PC-9 (cell line): ENCODE data around the gene LYRM1. TPM values are rescaled to one million over a fixed set of nuclear protein-coding genes. Genes with fewer than 3 reads are reported as not detected.
"Not testable (repeated sequence)": the region's sequence is repeated elsewhere in the genome, so short reads cannot be mapped to it uniquely, and the experiment has no call there.

Experiments used
- BruUV-seq: library from RNA; stranded (reverse); fragments of 400-500 nt; replicated peaks from 2 replicates; lab custom pipeline; 2021; lab: Mats Ljungman, UMichigan
- CTCF ChIA-PET: fragments of 300-600 bp; sonication (Branson Sonifier 250); formaldehyde crosslinking; loops from one replicate; lab custom pipeline; 2022; ENCODE audit warnings: antibody characterized with exemption; lab: Charles Lee
- POLR2A ChIA-PET: fragments of 300-600 bp; sonication (Branson Sonifier 250); formaldehyde crosslinking; loops from one replicate; lab custom pipeline; 2022; ENCODE audit warnings: antibody characterized with exemption; ENCODE audit not compliant: unreplicated experiment; lab: Charles Lee
- DNase-seq, 2 experiments: peaks; one replicate each; pipeline versions ENCODE4 v3.0.0 to v3.0.0-alpha.2; 2015 to 2022; ENCODE audit warnings: mixed read lengths in 1 of 2
- H2AFZ ChIP-seq: fragments of 200-600 bp; sonication (generic); 2 replicates; pipeline ENCODE4 v1.8.1; 2017; ENCODE audit warnings: antibody characterized with exemption
- H3F3A ChIP-seq: fragments of 200-600 bp; sonication (generic); 2 replicates; pipeline ENCODE4 v1.8.1; 2017; ENCODE audit warnings: antibody characterized with exemption, mild to moderate bottlenecking, low read depth; ENCODE audit not compliant: insufficient read depth
- H3K27ac ChIP-seq: fragments of 200-600 bp; sonication (generic); 2 replicates; pipeline ENCODE4 v1.6.1; 2016; ENCODE audit warnings: mixed run types
- H3K27me3 ChIP-seq: fragments of 200-600 bp; sonication (generic); 2 replicates; pipeline ENCODE4 v1.6.1; 2016; ENCODE audit warnings: low read depth, mixed run types; ENCODE audit not compliant: insufficient read depth
- H3K36me3 ChIP-seq: fragments of 200-600 bp; sonication (generic); 2 replicates; pipeline ENCODE4 v1.6.1; 2016; ENCODE audit warnings: low read depth, mixed run types
- H3K4me1 ChIP-seq: fragments of 200-600 bp; sonication (generic); replicated peaks from 2 replicates; pipeline ENCODE4 v1.6.1; 2016; ENCODE audit warnings: mixed run types; ENCODE audit not compliant: insufficient read depth
- H3K4me2 ChIP-seq: fragments of 200-600 bp; sonication (generic); 2 replicates; pipeline ENCODE4 v1.6.1; 2017; ENCODE audit warnings: mixed run types
- H3K4me3 ChIP-seq: fragments of 200-600 bp; sonication (generic); 2 replicates; pipeline ENCODE4 v1.6.1; 2016; ENCODE audit warnings: mixed run types
- H3K79me2 ChIP-seq: fragments of 200-600 bp; sonication (generic); 2 replicates; pipeline ENCODE4 v1.6.1; 2017; ENCODE audit warnings: low read depth, mixed run types
- H3K9me2 ChIP-seq: fragments of 200-600 bp; sonication (generic); 2 replicates; pipeline ENCODE4 v1.8.1; 2017; ENCODE audit warnings: mild to moderate bottlenecking; ENCODE audit not compliant: insufficient read depth
- H3K9me3 ChIP-seq: fragments of 200-600 bp; sonication (generic); 2 replicates; pipeline ENCODE4 v1.8.1; 2016; ENCODE audit warnings: low read depth; ENCODE audit not compliant: insufficient read depth
- H4K20me1 ChIP-seq: fragments of 200-600 bp; sonication (generic); 2 replicates; pipeline ENCODE4 v1.8.1; 2017; ENCODE audit not compliant: insufficient read depth
- EZH2 ChIP-seq: fragments of 200-600 bp; sonication (generic); IDR thresholded peaks from 2 replicates; pipeline ENCODE4 v1.8.0; 2017; ENCODE audit warnings: antibody characterized with exemption, low read depth
- intact Hi-C: fragments of 100-400 bp; cut with micrococcal nuclease; formaldehyde crosslinking; loops from one replicate; pipeline ENCODE4 v1.10.0; 2022; ENCODE audit not compliant: unreplicated experiment
- total RNA-seq: library from RNA; stranded (reverse); gene quantifications from 2 replicates; pipeline ENCODE4 v1.2.3, GENCODE V29; 2021
- TF ChIP-seq, protein P1 (sequence below): fragments of 200-600 bp; sonication (generic); conservative IDR thresholded peaks from 2 replicates; pipeline ENCODE4 v1.6.1; 2017; ENCODE audit warnings: mixed run types, antibody characterized with exemption, mild to moderate bottlenecking, moderate library complexity

The LYRM1 gene
- total RNA-seq, 1 experiment from 2014 or later: 51.7 TPM

DNA sequence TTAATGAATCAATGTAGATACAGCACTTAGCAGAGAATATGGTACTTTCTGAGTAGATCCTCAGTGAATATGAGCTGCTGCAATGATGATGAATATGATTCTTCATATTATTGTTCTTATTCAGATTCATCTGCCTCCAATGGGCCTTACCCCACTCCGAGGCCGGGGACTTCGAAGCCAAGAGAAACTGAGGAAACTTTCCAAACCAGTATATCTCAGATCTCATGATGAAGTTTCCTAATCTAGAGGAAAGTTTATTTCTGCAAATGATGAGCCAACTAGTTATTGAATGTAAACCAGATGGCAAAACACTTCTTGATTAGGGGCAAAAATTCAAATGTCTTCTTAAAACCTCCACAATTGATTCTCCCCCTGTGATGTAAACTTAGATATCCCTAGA is 23.3 kb downstream of the LYRM1 start:
- H4K20me1 ChIP-seq: no peaks in the 10 kb centered on the region
- H3K27me3 ChIP-seq: no peaks in the 10 kb centered on the region
- ChIA-PET CTCF (no interaction called here), POLR2A (no interaction called here)
- H3K79me2 ChIP-seq: no peaks in the 10 kb centered on the region
- no peaks in the 10 kb centered on the region for H3K9me3 ChIP-seq
- no peaks in the 10 kb centered on the region for H3K36me3 ChIP-seq
- H3K27ac ChIP-seq: no peak overlapping the region
- 0 out of 2 replicates have a peak, but pooled peaks cover 6% of the 10 kb centered on the region for H3F3A ChIP-seq
- no peak overlapping the region for H2AFZ ChIP-seq
- no peak for DNase-seq
- no peaks in the 10 kb centered on the region for H3K4me1 ChIP-seq
- no TSS peak for BruUV-seq
- intact Hi-C loops: no loop called here
- H3K4me2 ChIP-seq: no peak overlapping the region
- no peak overlapping the region for H3K4me3 ChIP-seq
- TF ChIP-seq, protein P1, sequence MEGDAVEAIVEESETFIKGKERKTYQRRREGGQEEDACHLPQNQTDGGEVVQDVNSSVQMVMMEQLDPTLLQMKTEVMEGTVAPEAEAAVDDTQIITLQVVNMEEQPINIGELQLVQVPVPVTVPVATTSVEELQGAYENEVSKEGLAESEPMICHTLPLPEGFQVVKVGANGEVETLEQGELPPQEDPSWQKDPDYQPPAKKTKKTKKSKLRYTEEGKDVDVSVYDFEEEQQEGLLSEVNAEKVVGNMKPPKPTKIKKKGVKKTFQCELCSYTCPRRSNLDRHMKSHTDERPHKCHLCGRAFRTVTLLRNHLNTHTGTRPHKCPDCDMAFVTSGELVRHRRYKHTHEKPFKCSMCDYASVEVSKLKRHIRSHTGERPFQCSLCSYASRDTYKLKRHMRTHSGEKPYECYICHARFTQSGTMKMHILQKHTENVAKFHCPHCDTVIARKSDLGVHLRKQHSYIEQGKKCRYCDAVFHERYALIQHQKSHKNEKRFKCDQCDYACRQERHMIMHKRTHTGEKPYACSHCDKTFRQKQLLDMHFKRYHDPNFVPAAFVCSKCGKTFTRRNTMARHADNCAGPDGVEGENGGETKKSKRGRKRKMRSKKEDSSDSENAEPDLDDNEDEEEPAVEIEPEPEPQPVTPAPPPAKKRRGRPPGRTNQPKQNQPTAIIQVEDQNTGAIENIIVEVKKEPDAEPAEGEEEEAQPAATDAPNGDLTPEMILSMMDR: no peak
- no peak for TF ChIP-seq EZH2
- no peaks in the 10 kb centered on the region for H3K9me2 ChIP-seq

- Histone ChIP-seq H3K9me2 (no peaks in the 10 kb centered on the region), H3K79me2 (no peaks in the 10 kb centered on the region), H3K27ac (no peak overlapping the region), H3K27me3 (no peaks in the 10 kb centered on the region), H3F3A (0 out of 2 replicates have a peak, but pooled peaks cover 6% of the 10 kb centered on the region), H3K9me3 (no peaks in the 10 kb centered on the region), H2AFZ (no peak overlapping the region), H3K36me3 (no peaks in the 10 kb centered on the region), H4K20me1 (no peaks in the 10 kb centered on the region), H3K4me2 (no peak overlapping the region), H3K4me3 (no peak overlapping the region), H3K4me1 (no peaks in the 10 kb centered on the region)
- TF ChIP-seq EZH2: no peak
- TF ChIP-seq, protein P1: no peak
- no peak for DNase-seq
- ChIA-PET CTCF (interaction anchor here (0.7 kb wide), 1 partner anchor 59 kb away, joined by 3 read pairs; no protein-coding TSS in a partner anchor), POLR2A (no interaction called here)
- BruUV-seq: no TSS peak
- intact Hi-C loops: no loop called here
Observed at GRCh38 chr16:20925751-20926150, 25.2 kb downstream of the LYRM1 start.

- intact Hi-C loops: no loop called here
- Histone ChIP-seq H3K9me2 (no peaks in the 10 kb centered on the region), H3K36me3 (no peaks in the 10 kb centered on the region), H3K27ac (no peak overlapping the region), H3K4me1 (no peaks in the 10 kb centered on the region), H3K27me3 (no peaks in the 10 kb centered on the region), H4K20me1 (no peaks in the 10 kb centered on the region), H3K4me2 (no peak overlapping the region), H3K9me3 (no peaks in the 10 kb centered on the region), H2AFZ (no peak overlapping the region), H3K79me2 (no peaks in the 10 kb centered on the region), H3F3A (0 out of 2 replicates have a peak, but pooled peaks cover 4% of the 10 kb centered on the region), H3K4me3 (no peak overlapping the region)
- POLR2A ChIA-PET: interaction anchor here (0.6 kb wide), 1 partner anchor 39 kb away, joined by 6 read pairs; no protein-coding TSS in a partner anchor
- BruUV-seq: no TSS peak
- TF ChIP-seq, protein P1: no peak
- TF ChIP-seq EZH2: no peak
- CTCF ChIA-PET: no interaction called here
- no peak for DNase-seq
Observed at GRCh38 chr16:20928774-20929411, 28.3 kb downstream of the LYRM1 start.

DNA sequence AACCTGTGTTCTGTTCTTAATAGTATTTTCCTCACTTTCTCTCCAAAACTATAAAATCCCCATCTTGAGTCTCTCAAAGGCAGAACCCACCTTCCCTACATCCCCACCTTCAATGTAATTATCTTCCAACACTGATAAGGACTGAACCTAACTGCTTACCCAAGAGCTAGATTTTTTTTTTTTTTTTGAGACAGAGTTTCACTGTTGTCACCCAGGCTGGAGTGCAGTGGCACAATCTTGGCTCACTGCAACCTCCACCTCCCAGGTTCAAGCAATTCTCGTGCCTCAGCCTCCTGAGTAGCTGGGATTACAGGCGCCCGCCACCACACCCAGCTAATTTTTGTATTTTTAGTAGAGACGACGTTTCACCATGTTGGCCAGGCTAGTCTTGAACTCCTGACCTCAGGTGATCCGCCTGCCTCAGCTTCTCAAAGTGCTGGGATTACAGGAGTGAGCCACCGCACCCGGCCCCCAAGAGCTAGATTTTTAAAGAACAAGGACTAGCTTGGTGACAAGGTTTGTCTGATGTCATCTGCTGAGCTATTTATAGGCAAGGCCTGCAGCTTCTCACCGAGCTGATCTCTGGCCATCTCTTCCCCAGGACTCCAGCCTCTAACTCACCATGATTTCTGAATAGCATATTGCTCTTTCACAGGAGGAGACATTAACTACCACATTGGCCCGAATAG is 29.2 kb downstream of the LYRM1 start:
- CTCF ChIA-PET, H3K27ac ChIP-seq, BruUV-seq, H3K4me2 ChIP-seq, H3K4me3 ChIP-seq, DNase-seq, H3K9me3 ChIP-seq, H4K20me1 ChIP-seq, H2AFZ ChIP-seq, H3K36me3 ChIP-seq, H3F3A ChIP-seq, H3K9me2 ChIP-seq, H3K79me2 ChIP-seq, H3K4me1 ChIP-seq, intact Hi-C loops, H3K27me3 ChIP-seq: not testable (repeated sequence)
- POLR2A ChIA-PET: interaction anchor here (0.6 to 0.7 kb wide), 2 partner anchors 38 to 70 kb away, joined by 3 to 6 read pairs; no protein-coding TSS in a partner anchor
